CD14-positive monocyte (primary cell): ENCODE measurements around the gene ATP1B3. TPM values are rescaled to one million over a fixed set of nuclear protein-coding genes. Genes with fewer than 3 reads are reported as not detected.

Experiments used
- DNase-seq, 3 donors: peaks; one replicate each; pipeline ENCODE4 v3.0.0-alpha.2; 2011 to 2022
- H2AFZ ChIP-seq: 2 replicates; pipeline ENCODE4 v1.6.0; 2012; ENCODE audit warnings: mild to moderate bottlenecking, low read depth, low read length, inconsistent platforms; ENCODE audit not compliant: insufficient read depth, poor library complexity, severe bottlenecking
- H3K27ac ChIP-seq, 2 donors: 1 replicate in 1 of 2; 2 replicates in 1 of 2; pipeline ENCODE4 v1.5.1; 2012 to 2013; ENCODE audit warnings: low read length in 2 of 2, control low read depth in 1 of 2, inconsistent platforms in 1 of 2, low read depth in 1 of 2, mild to moderate bottlenecking in 1 of 2
- H3K27me3 ChIP-seq, 2 donors: one replicate each; pipeline versions ENCODE4 v1.6.0 to v1.6.1; 2011 to 2013; ENCODE audit warnings: low read length in 2 of 2; ENCODE audit not compliant: control insufficient read depth in 2 of 2, insufficient read depth in 2 of 2
- H3K36me3 ChIP-seq, 2 donors: replicated peaks in 1 of 2; 1 replicate in 1 of 2; 2 replicates in 1 of 2; pipeline versions ENCODE4 v1.5.1 to v1.6.1; 2012 to 2013; ENCODE audit warnings: low read length in 2 of 2, control low read depth in 1 of 2, inconsistent platforms in 1 of 2, mild to moderate bottlenecking in 1 of 2; ENCODE audit not compliant: insufficient read depth in 2 of 2, control insufficient read depth in 1 of 2
- H3K4me1 ChIP-seq, 2 donors: 1 replicate in 1 of 2; 2 replicates in 1 of 2; pipeline versions ENCODE4 v1.5.1 to v1.6.1; 2012 to 2013; ENCODE audit warnings: low read length in 2 of 2, control low read depth in 1 of 2, inconsistent platforms in 1 of 2, mild to moderate bottlenecking in 1 of 2, moderate library complexity in 1 of 2; ENCODE audit not compliant: insufficient read depth in 2 of 2, control insufficient read depth in 1 of 2
- H3K4me2 ChIP-seq: replicated peaks from 2 replicates; pipeline ENCODE3; 2012; ENCODE audit warnings: low read length, moderate library complexity, mild to moderate bottlenecking; ENCODE audit not compliant: poor library complexity, severe bottlenecking; ENCODE audit errors: extremely low read depth
- H3K4me3 ChIP-seq, 3 experiments: fragments of 200-600 bp in 1 of 3; sonication (generic) in 1 of 3; replicated peaks in 1 of 3; 1 replicate in 2 of 3; 2 replicates in 1 of 3; pipeline ENCODE4 v1.5.1; 2011 to 2013; ENCODE audit warnings: low read length in 3 of 3, mild to moderate bottlenecking in 3 of 3, control low read depth in 2 of 3, low read depth in 2 of 3, inconsistent platforms in 1 of 3, moderate library complexity in 1 of 3
- H3K79me2 ChIP-seq: 2 replicates; pipeline ENCODE4 v1.6.0; 2012; ENCODE audit warnings: mild to moderate bottlenecking, control low read depth, inconsistent platforms, low read length, moderate library complexity; ENCODE audit not compliant: insufficient read depth
- H3K9ac ChIP-seq: 2 replicates; pipeline ENCODE4 v1.6.0; 2017; ENCODE audit warnings: low read length, mild to moderate bottlenecking; ENCODE audit not compliant: insufficient read depth, poor library complexity, severe bottlenecking
- H3K9me3 ChIP-seq, 2 donors: replicated peaks in 1 of 2; 1 replicate in 1 of 2; 2 replicates in 1 of 2; pipeline versions ENCODE4 v1.5.1 to v1.6.1; 2012 to 2013; ENCODE audit warnings: low read length in 2 of 2, control low read depth in 1 of 2; ENCODE audit not compliant: control insufficient read depth in 1 of 2, insufficient read depth in 1 of 2
- H4K20me1 ChIP-seq: 2 replicates; pipeline ENCODE4 v1.6.0; 2012; ENCODE audit warnings: mild to moderate bottlenecking, low read length, control low read depth, moderate library complexity; ENCODE audit not compliant: insufficient read depth
- H3K27ac Mint-ChIP-seq, 7 donors: one replicate each; pipeline ENCODE4 v1.8.0; 2020; ENCODE audit warnings: mild to moderate bottlenecking in 7 of 7, mixed read lengths in 7 of 7, moderate library complexity in 6 of 7, inconsistent platforms in 2 of 7
- H3K27me3 Mint-ChIP-seq, 3 donors: one replicate each; pipeline ENCODE4 v1.8.0; 2021 to 2022; ENCODE audit warnings: low read depth in 3 of 3, mild to moderate bottlenecking in 3 of 3, mixed read lengths in 3 of 3, moderate library complexity in 3 of 3, inconsistent platforms in 1 of 3
- H3K36me3 Mint-ChIP-seq, 2 donors: one replicate each; pipeline ENCODE4 v1.8.0; 2020; ENCODE audit warnings: mixed read lengths in 2 of 2, inconsistent platforms in 1 of 2, mild to moderate bottlenecking in 1 of 2
- H3K4me1 Mint-ChIP-seq: one replicate; pipeline ENCODE4 v1.8.0; 2020; ENCODE audit warnings: mild to moderate bottlenecking, mixed read lengths
- H3K4me3 Mint-ChIP-seq, 2 donors: one replicate each; pipeline ENCODE4 v1.8.0; 2020; ENCODE audit warnings: mild to moderate bottlenecking in 2 of 2, mixed read lengths in 2 of 2, moderate library complexity in 1 of 2
- H3K9me3 Mint-ChIP-seq, 7 donors: one replicate each; pipeline ENCODE4 v1.8.0; 2020 to 2022; ENCODE audit warnings: mixed read lengths in 7 of 7, mild to moderate bottlenecking in 6 of 7, moderate library complexity in 6 of 7, inconsistent platforms in 2 of 7
- WGBS: methylation state at CpG from one replicate; pipeline ENCODE4 v1.1.5; 2013; ENCODE audit warnings: missing lambda C conversion rate; ENCODE audit not compliant: insufficient coverage; 5-methylcytosine and 5-hydroxymethylcytosine counted together
- intact Hi-C, 2 donors: fragments of 100-400 bp; cut with micrococcal nuclease; formaldehyde crosslinking; loops; one replicate each; pipeline versions ENCODE4 v1.15.0 to v1.15.1; 2023
- polyA plus RNA-seq, 3 donors: library from polyadenylated mRNA; depleted of rRNA in 1 of 3; unstranded in 2 of 3; stranded (reverse) in 1 of 3; fragments of 300-500 nt in 2 of 3; fragments of >200 nt in 1 of 3; fragmentation: Illumina TruSeq in 2 of 3; gene quantifications; 1 replicate in 2 of 3; 2 replicates in 1 of 3; pipeline ENCODE4 v1.2.3, GENCODE V29; 2012 to 2021
- TF ChIP-seq, protein P1 (sequence below): fragments of 200-600 bp; IDR thresholded peaks from one replicate; pipeline ENCODE4 v1.8.0; 2022; ENCODE audit warnings: antibody characterized with exemption, mild to moderate bottlenecking

Gene ATP1B3
- polyA plus RNA-seq, 3 donors = 90.6 to 208 (median 177) TPM

DNA sequence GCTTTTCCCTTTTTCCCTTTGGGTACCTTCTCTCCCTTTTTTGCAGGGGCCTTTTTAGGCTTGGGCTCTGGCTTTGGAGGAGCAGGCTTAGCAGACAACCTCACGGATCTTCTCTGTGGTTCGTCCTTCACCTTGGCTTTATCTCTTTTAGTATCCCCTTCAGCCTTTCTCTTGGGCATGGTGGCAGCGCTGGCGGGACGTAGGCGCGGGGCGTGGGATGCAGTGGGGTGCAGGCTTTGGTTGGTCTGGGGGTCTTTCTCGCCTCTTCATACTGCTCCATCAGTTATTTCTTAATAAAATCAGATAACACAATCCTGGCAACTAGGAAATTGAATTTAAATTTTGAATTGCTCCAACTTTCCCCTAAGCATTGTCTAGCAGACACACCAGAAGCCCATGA is 11.3 kb upstream of the ATP1B3 start:
- H3K4me1 Mint-ChIP-seq = peaks cover 35% of the 10 kb centered on the region
- Histone ChIP-seq H3K4me2 (no peak overlapping the region), H3K9ac (no peak overlapping the region), H3K4me1 (peaks cover 22 to 25% of the 10 kb centered on the region in 2 donors), H3K4me3 (no peak overlapping the region), H3K9me3 (no peaks in the 10 kb centered on the region), H4K20me1 (no peaks in the 10 kb centered on the region), H3K27me3 (no peaks in the 10 kb centered on the region), H3K27ac (no peak overlapping the region), H3K36me3 (no peaks in the 10 kb centered on the region), H3K79me2 (no peaks in the 10 kb centered on the region), H2AFZ (no peak overlapping the region)
- TF ChIP-seq, protein P1, sequence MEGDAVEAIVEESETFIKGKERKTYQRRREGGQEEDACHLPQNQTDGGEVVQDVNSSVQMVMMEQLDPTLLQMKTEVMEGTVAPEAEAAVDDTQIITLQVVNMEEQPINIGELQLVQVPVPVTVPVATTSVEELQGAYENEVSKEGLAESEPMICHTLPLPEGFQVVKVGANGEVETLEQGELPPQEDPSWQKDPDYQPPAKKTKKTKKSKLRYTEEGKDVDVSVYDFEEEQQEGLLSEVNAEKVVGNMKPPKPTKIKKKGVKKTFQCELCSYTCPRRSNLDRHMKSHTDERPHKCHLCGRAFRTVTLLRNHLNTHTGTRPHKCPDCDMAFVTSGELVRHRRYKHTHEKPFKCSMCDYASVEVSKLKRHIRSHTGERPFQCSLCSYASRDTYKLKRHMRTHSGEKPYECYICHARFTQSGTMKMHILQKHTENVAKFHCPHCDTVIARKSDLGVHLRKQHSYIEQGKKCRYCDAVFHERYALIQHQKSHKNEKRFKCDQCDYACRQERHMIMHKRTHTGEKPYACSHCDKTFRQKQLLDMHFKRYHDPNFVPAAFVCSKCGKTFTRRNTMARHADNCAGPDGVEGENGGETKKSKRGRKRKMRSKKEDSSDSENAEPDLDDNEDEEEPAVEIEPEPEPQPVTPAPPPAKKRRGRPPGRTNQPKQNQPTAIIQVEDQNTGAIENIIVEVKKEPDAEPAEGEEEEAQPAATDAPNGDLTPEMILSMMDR = no peak
- H3K27ac Mint-ChIP-seq = peak overlapping the region; percentile 51 to 100 (median 98)
- H3K4me3 Mint-ChIP-seq = no peak overlapping the region
- no peak for DNase-seq
- peaks cover 0 to 2% (median 0%) of the 10 kb centered on the region in 3 donors for H3K27me3 Mint-ChIP-seq
- no peaks in the 10 kb centered on the region for H3K36me3 Mint-ChIP-seq
- no CpG with 5 or more reads among the region's 9 CpGs for WGBS
- peaks cover 0 to 1% (median 0%) of the 10 kb centered on the region in 7 donors for H3K9me3 Mint-ChIP-seq
- intact Hi-C loops = no loop called here

DNA sequence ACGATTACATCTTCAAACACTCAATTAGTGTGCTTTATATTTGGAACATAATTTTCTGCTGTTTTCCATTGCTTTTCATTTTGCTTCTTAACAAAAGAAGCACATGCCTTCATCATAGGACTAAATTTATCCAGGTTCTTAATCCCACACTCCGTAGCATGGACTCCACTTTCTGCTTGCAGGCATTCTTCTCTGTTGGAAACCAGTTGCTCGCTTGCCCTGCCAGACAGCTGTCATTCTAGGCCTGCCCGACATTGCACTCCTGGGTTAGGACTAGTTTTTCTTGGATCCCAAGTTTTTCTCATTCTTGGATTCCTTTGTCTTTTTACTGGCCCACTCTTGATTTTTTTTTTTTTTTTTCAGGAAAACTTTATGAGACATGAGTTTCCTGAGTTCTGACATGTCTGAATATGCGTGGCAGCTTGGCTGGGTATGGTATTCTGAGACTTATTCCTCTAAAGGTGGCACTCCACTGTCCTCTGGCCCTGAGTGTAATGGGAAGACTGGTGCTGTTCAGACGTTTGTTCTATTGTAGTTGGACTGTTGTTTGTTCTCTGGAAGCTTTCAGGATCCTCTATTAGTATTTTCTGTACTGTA is 6.3 kb upstream of the ATP1B3 start:
- H3K36me3 ChIP-seq = no peaks in the 10 kb centered on the region

More for the DNA sequence above, 6.3 kb upstream of the ATP1B3 start:
- no peak for DNase-seq
- peaks cover 0 to 1% (median 0%) of the 10 kb centered on the region in 3 donors for H3K27me3 Mint-ChIP-seq
- no peak overlapping the region for H3K4me2 ChIP-seq
- intact Hi-C loops = no loop called here
- 94% methylated on average over 3 of the region's 6 CpGs for WGBS
- no peaks in the 10 kb centered on the region for H3K9me3 ChIP-seq
- H3K4me3 ChIP-seq = no peak overlapping the region
- no peaks in the 10 kb centered on the region for H3K36me3 Mint-ChIP-seq
- H3K4me3 Mint-ChIP-seq = no peak overlapping the region
- TF ChIP-seq, protein P1 = no peak
- no peaks in the 10 kb centered on the region for H4K20me1 ChIP-seq
- no peaks in the 10 kb centered on the region for H3K27me3 ChIP-seq
- H3K4me1 ChIP-seq = peaks cover 0 to 8% of the 10 kb centered on the region in 2 donors
- H3K27ac ChIP-seq = no peak overlapping the region
- peaks cover 3% of the 10 kb centered on the region for H3K4me1 Mint-ChIP-seq
- no peaks in the 10 kb centered on the region for H3K79me2 ChIP-seq
- H2AFZ ChIP-seq = no peak overlapping the region
- no peak overlapping the region for H3K9ac ChIP-seq
- H3K9me3 Mint-ChIP-seq = no peaks in the 10 kb centered on the region
- peak overlapping the region in 1 of 7 donors; percentile 70 for H3K27ac Mint-ChIP-seq
